GM19452 (cell line): ENCODE measurements around the gene CHI3L1.

Source experiments
- ATAC-seq: cut with Tn5 transposase; IDR thresholded peaks from one replicate; pipeline ENCODE4 v1.9.1; 2021; ENCODE audit not compliant: unreplicated experiment

The CHI3L1 gene

GRCh38 chr1:203152158-203153034 is 34.1 kb downstream of the CHI3L1 start:
- ATAC-seq: no peak

GRCh38 chr1:203151362-203152157 is 34.9 kb downstream of the CHI3L1 start:
- ATAC-seq: no peak

GRCh38 chr1:203150511-203151297 is 35.8 kb downstream of the CHI3L1 start:
- no peak for ATAC-seq

GRCh38 chr1:203149188-203149840 is 37.2 kb downstream of the CHI3L1 start:
- ATAC-seq: no peak

GRCh38 chr1:203148579-203148978 is 37.9 kb downstream of the CHI3L1 start:
- no peak for ATAC-seq

- ATAC-seq: no peak
Observed at GRCh38 chr1:203148127-203148526, 38.4 kb downstream of the CHI3L1 start.

- ATAC-seq: no peak
Observed at GRCh38 chr1:203147376-203147775, 39.1 kb downstream of the CHI3L1 start.

GRCh38 chr1:203146537-203146936 is 40.0 kb downstream of the CHI3L1 start:
- ATAC-seq: no peak

GRCh38 chr1:203146042-203146369 is 40.5 kb downstream of the CHI3L1 start:
- ATAC-seq: no peak

GRCh38 chr1:203145321-203146041 is 41.0 kb downstream of the CHI3L1 start:
- no peak for ATAC-seq

- ATAC-seq: no peak
Observed at GRCh38 chr1:203144661-203145060, 41.8 kb downstream of the CHI3L1 start.

GRCh38 chr1:203143641-203144040 is 42.9 kb downstream of the CHI3L1 start:
- ATAC-seq: no peak

GRCh38 chr1:203142684-203143408 is 43.7 kb downstream of the CHI3L1 start:
- ATAC-seq: no peak

- no peak for ATAC-seq
Observed at GRCh38 chr1:203142124-203142523, 44.4 kb downstream of the CHI3L1 start.

- no peak for ATAC-seq
Observed at GRCh38 chr1:203140743-203141520, 45.6 kb downstream of the CHI3L1 start.

- ATAC-seq: no peak
Observed at GRCh38 chr1:203139976-203140475, 46.5 kb downstream of the CHI3L1 start.

GRCh38 chr1:203138066-203138465 is 48.4 kb downstream of the CHI3L1 start:
- no peak for ATAC-seq

GRCh38 chr1:203137324-203137723 is 49.2 kb downstream of the CHI3L1 start:
- no peak for ATAC-seq
